GM19397 (cell line): ENCODE data around the gene RPA3.

ENCODE experiments used
- ATAC-seq: cut with Tn5 transposase; IDR thresholded peaks from one replicate; pipeline ENCODE4 v1.9.1; 2021; ENCODE audit warnings: mild to moderate bottlenecking, moderate library complexity; ENCODE audit not compliant: unreplicated experiment

Gene RPA3

DNA sequence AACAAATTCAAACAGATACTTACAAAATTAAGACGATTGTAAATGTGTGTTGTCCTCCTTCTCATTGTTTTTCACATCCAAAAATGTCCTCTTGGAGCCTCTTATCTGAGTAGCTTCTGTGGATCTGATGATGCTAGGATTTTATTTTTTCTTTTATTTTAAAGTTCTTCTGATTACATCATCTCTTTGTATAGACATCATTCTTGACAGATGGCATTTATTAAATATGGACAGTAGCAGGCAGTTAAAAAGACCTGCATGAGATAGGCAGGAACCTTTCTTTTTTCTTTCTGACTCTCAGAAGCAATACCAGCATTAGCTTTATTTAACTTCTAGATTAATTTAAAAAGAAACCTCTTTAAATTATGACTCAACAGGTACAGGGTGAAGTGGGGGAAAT lies at the start of gene RPA3:
Gene RPA3 (minus strand): TSS at position 116 of the 400 bp plus-strand sequence. CDS start 78,189 bp downstream, outside the sequence.
- no peak for ATAC-seq

DNA sequence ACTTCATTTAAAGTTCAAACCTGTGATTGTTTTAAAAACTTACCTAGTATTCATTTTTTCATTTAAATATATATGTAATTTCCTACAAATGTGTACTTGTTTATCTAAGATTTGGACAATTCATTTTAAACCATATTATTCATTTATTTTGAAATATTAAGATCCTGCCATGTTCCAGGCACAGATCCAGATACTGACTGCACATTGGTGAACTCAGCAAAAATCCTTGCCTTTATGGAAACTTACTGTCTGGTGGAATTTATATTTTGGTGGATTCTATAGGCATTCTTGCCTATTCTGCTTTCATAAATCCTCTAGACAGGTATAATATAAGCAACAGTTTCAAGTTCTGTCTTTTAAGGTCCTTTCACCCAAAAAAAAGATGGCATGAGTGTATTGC lies 48.3 kb upstream of the RPA3 start:
- no peak for ATAC-seq

GRCh38 chr7:7765422-7765821 lies 47.0 kb upstream of the RPA3 start:
- ATAC-seq = peak; percentile 48

DNA sequence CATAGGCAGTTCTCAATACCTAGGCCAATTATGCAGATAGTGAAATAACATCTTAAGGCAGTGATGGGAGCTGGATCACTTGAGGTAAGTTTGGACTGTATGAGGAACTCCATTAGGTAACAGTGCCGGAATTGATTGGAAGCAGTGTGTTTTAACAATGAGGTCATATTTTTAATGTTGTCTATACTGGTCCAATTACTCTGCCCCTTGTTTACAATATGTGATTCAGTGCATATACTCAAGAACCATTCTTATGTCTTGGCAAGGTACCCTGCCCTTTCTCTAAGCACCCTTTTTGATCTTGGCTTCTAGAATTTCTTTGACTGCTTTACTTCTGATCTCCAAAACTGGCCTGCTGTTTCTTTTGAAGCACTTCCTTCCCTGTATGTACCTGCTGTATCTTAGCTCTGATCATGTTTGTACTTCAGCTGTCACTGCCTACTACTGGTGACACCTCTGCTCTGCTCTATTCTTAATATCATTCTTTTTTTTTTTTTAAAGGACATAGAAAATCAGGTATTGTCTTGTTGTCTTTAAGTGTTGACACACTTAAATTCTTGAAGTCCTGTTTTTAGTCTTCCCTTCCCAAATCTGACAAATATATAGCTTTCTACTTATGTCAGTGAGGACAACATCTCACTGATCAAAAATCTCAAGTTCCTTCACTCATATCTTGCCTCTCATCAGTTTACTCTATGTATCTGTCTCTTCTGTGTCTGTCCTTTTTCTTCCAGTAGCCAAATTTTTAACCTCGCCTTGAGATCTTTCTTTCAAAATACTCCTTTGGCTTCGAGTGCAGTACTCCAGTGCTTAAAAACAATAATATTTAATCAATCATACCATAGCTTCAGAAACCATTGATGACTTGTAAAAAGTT lies 46.4 kb upstream of the RPA3 start:
- ATAC-seq = no peak

DNA sequence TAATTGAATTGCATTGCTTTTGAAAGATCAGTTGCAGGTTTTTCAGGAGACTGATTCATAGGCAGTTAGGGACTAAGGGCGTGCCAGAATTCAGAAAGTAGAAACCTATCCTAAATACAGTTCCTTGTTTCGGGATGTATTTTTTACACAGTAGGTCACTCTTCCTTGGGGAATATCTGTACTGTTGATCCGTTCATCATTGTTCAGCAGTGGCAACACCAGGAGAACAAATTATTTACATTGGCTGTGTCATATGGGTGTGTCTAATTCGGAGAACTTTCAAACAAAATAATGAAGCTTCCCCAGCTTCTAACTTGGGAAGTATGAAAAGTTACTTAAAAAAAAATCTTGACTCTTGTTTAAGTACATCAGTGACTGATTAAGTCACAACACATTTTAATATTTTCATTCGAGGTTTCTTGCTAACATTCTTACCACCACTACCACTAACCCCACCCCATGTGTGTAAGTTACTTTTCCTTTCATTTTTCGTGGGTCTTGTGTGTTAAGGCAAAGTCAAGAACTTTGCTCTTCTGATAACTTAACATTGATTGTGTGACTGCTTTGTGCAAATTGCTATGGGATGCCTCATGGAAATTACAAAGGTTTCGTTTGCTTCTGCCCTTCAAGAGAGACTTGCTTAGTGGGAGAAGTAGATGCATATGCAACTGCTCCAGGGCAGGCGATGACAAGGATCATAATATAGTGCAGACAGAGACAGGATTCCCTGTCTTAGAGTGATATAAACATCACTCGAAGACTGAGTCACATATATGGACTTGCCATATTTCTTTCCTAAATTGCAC lies 43.8 kb upstream of the RPA3 start:
- ATAC-seq = peak; percentile 57

DNA sequence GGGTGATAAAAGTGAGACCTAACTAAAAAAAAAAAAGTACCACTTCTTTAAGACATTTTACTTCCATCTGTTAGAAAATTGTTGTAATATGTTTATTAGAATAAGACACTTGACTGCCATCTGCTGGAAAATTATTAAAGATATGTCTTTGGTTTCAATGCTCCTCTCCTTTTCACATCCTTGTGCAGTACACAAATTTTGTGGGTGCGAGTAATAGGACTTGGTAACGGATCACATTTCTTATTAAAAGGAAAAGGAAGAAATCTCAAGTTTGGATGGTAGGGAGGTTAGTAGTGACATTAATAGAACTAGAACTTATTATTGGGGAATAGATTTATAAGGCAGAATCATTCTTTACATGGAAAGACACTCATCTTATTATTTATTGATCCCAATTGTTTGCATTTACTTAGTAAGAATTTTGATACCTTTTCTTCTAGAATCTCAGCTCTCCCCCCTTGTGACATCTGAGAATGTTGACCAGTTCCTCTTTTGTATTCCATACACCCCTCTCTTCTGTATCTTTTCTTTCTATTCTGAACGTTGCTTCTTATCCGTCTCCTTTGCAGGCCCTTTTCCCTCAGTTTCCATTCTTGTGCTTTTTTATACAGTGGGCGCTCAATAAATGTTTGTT lies 43.0 kb upstream of the RPA3 start:
- no peak for ATAC-seq

DNA sequence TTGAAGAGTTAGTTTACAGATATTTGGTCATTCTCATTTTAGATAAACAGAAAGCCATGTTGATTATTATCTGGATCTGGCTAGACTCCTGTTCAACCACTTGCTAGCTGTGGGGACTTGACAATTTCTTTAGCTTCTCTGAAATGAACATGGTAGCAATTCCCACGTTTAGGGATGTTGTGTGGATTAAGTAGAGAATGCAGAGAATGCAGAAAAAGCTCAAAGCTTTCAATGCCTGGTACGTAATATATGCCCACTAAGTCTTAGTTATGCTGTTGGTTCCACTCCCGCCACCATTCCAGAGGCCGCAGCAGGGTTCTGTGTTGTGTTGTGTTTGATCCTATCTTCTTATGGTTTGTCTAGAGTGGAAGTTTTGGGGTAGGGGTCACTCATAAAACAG lies 39.2 kb upstream of the RPA3 start:
- no peak for ATAC-seq

DNA sequence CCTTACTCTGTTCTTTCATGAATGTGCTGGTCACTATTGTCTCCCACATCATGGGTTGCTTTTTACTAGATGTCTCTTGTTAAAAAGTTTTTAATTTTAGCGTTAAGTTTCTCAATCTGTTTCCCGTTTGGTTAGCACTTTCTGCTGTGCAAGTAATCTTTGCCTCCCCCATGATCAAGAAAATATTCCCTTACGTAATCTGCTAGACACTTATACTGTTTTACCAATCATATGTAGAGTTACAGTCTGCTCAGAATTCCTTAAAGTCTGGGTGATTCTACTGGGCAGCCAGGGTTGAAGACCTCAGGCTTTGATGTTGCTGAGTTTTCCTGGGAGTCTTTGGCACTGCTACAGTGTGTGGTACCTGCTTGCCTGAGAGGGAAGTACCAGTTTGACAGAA lies 38.2 kb upstream of the RPA3 start:
- ATAC-seq = no peak

- no peak for ATAC-seq
Observed at GRCh38 chr7:7751243-7752092, 33.1 kb upstream of the RPA3 start.

GRCh38 chr7:7750571-7751242 lies 32.3 kb upstream of the RPA3 start:
- ATAC-seq = no peak

DNA sequence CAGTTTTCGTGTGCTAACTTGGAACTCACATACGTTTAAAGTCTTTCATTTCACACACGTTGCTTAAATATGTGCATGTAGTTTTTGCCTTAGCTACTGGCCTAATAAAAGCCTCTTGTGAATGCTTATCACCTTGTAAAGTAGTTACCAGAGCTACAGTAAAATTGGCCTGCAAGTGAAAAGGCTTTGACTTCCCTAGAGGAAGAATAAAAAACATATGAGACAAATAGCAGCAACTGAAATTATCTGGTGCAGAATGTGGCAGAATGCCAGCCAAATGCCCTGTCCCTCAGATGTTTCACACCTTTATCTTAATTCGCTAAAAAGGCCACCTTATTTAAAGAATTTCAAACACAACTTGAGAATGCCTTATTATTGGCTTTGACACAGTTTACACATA lies 28.1 kb upstream of the RPA3 start:
- ATAC-seq = no peak

- ATAC-seq = no peak
Observed at GRCh38 chr7:7745966-7746365, 27.6 kb upstream of the RPA3 start.

- ATAC-seq = no peak
Observed at GRCh38 chr7:7745258-7745657, 26.9 kb upstream of the RPA3 start.

GRCh38 chr7:7742223-7742622 lies 23.8 kb upstream of the RPA3 start:
- ATAC-seq = no peak

- ATAC-seq = no peak
Observed at GRCh38 chr7:7740037-7740355, 21.6 kb upstream of the RPA3 start.

DNA sequence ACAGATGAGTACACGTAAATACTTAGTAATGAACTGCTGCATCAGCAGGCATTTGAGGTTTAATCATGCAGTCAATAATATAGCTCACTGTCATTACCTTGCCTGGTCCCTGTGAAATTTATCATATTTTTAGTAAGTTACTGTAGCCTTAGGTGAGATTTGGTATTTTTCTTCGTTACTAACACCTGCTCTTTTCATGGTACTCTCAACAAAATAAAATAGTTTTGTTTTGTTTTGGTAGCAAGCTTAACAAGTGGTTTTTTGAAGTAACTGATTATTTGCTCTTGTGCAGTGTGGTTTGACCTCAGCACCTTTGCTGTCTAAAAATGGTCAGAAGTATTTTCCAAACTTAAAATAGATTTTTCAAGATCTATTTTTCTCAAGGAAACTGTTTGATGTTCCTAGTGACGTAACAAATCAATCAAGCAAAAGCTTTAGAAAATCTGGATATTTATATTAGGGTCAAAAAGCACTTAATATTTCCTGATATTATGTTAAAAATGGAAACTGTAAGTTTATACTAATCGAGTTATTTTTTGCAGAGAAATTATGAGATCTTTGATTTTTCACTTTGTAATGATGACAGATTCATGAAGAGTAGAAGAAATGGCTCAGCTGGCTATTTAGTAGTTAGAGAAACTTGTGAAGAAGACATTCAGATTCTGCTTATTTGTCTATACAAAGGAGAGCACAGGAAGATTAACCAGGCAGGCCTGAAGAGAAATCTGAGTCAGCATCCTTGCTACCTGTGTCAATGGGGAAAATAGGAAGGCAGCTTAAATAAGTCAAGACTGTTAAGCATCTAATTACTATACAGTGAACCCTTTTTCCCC lies 21.0 kb upstream of the RPA3 start:
- ATAC-seq = no peak

DNA sequence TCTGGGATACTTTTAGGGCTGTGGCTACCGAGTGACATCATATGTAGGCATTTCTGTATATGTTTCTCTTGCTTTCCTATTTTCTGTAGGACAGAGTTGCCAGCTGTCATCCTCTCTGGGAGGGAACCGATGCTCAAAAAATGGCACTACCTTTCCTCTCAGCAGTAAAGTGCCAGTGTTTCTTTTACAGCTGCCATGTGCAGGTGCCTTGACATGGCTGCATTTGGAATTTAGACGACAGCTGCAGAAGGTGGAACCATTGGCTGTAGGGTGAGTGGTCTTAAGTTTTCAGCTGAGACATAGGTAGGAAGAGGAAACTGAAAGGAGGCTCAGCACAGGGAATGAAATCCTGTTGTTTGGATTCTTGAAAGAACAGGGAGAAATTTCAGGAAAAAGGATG lies 20.2 kb upstream of the RPA3 start:
- ATAC-seq = no peak

DNA sequence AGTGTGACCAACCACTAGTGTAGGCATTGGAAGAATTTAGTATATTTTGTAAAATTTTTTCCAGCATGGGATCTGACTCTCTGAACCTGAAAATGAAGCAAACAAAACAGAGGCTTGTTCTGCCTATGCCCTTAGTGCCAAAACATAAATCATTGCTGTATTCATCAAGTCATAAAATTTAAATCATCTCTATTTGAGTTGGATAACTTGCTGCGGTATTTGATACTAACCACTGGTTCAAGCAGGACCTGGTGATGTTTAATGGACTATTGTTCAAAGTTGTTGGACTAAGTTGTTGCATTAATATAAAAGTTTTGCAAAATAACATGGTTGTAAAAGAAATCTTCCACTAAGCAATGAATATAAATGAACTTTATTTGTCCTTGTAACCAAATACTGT lies 19.8 kb upstream of the RPA3 start:
- no peak for ATAC-seq

GRCh38 chr7:7737674-7738073 lies 19.3 kb upstream of the RPA3 start:
- ATAC-seq = no peak
